HUDEP-2 (cell line): ENCODE data around the gene STPG1.

Source experiments
- DNase-seq, 76 experiments: peaks; one replicate each; lab custom pipeline; 2025; ENCODE audit not compliant: unreplicated experiment in 76 of 76; lab: John Stamatoyannopoulos, UW

Gene STPG1

GRCh38 chr1:24374891-24375786, 38.4 kb downstream of the STPG1 start:
- no peak for DNase-seq

GRCh38 chr1:24373710-24374109, 39.9 kb downstream of the STPG1 start:
- no peak for DNase-seq

GRCh38 chr1:24373044-24373443, 40.5 kb downstream of the STPG1 start:
- no peak for DNase-seq

GRCh38 chr1:24369801-24370200, 43.8 kb downstream of the STPG1 start:
- no peak for DNase-seq

GRCh38 chr1:24369199-24369598, 44.4 kb downstream of the STPG1 start:
- DNase-seq = no peak

- no peak for DNase-seq
Measured at GRCh38 chr1:24366707-24367106, 46.9 kb downstream of the STPG1 start.

- no peak for DNase-seq
Measured at GRCh38 chr1:24364975-24365678, 48.5 kb downstream of the STPG1 start.

GRCh38 chr1:24364605-24364974, 49.0 kb downstream of the STPG1 start:
- DNase-seq = no peak

- no peak for DNase-seq
Measured at GRCh38 chr1:24363994-24364393, 49.6 kb downstream of the STPG1 start.

- DNase-seq = no peak
Measured at GRCh38 chr1:24362982-24363614, 50.5 kb downstream of the STPG1 start.

GRCh38 chr1:24362396-24362795, 51.2 kb downstream of the STPG1 start:
- DNase-seq = no peak

GRCh38 chr1:24361811-24362210, 51.8 kb downstream of the STPG1 start:
- no peak for DNase-seq

GRCh38 chr1:24360681-24361080, 52.9 kb downstream of the STPG1 start:
- no peak for DNase-seq

GRCh38 chr1:24357038-24357437, 56.5 kb downstream of the STPG1 start:
- DNase-seq = no peak

- no peak for DNase-seq
Measured at GRCh38 chr1:24355466-24355865, 58.1 kb downstream of the STPG1 start.

GRCh38 chr1:24353292-24353891, 60.2 kb downstream of the STPG1 start:
- DNase-seq = no peak

GRCh38 chr1:24351918-24352627, 61.5 kb downstream of the STPG1 start:
- DNase-seq = no peak

- DNase-seq = no peak
Measured at GRCh38 chr1:24351247-24351646, 62.3 kb downstream of the STPG1 start.

- DNase-seq = no peak
Measured at GRCh38 chr1:24349891-24350290, 63.7 kb downstream of the STPG1 start.

- no peak for DNase-seq
Measured at GRCh38 chr1:24348196-24348595, 65.4 kb downstream of the STPG1 start.
